ENCODE results near the gene NRARP.
"Not testable (repeated sequence)": the region's sequence is repeated elsewhere in the genome, so short reads cannot be mapped to it uniquely, and the experiment has no call there.

Gene NRARP

GRCh38 chr9:137302118-137302448 is at the start of gene NRARP:
Gene NRARP, minus strand, starts transcription at chr9:137302271. Its CDS starts 343 bp downstream, at chr9:137301928.
- peak; percentile 94 for DNase-seq

GRCh38 chr9:137350696-137351584 is 48.9 kb upstream of the NRARP start:
- no peak for DNase-seq

- no peak for DNase-seq
Observed at GRCh38 chr9:137349471-137350033, 47.5 kb upstream of the NRARP start.

GRCh38 chr9:137348769-137349470 is 46.8 kb upstream of the NRARP start:
- no peak for DNase-seq

- no peak for DNase-seq
Observed at GRCh38 chr9:137347928-137348327, 45.9 kb upstream of the NRARP start.

- no peak for DNase-seq
Observed at GRCh38 chr9:137342482-137342881, 40.4 kb upstream of the NRARP start.

GRCh38 chr9:137341227-137341626 is 39.2 kb upstream of the NRARP start:
- DNase-seq = no peak

GRCh38 chr9:137339908-137340462 is 37.9 kb upstream of the NRARP start:
- DNase-seq = not testable (repeated sequence)

GRCh38 chr9:137339045-137339907 is 37.2 kb upstream of the NRARP start:
- DNase-seq = no peak

GRCh38 chr9:137336735-137337134 is 34.7 kb upstream of the NRARP start:
- no peak for DNase-seq

- DNase-seq = peak; percentile 33
Observed at GRCh38 chr9:137333016-137333671, 31.1 kb upstream of the NRARP start.

GRCh38 chr9:137331929-137332328 is 29.9 kb upstream of the NRARP start:
- DNase-seq = no peak

GRCh38 chr9:137330689-137331088 is 28.6 kb upstream of the NRARP start:
- no peak for DNase-seq

- not testable (repeated sequence) for DNase-seq
Observed at GRCh38 chr9:137329590-137329989, 27.5 kb upstream of the NRARP start.

GRCh38 chr9:137327641-137328550 is 25.8 kb upstream of the NRARP start:
- DNase-seq = not testable (repeated sequence)

GRCh38 chr9:137326445-137327065 is 24.5 kb upstream of the NRARP start:
- peak; percentile 71 for DNase-seq

- no peak for DNase-seq
Observed at GRCh38 chr9:137325799-137326198, 23.7 kb upstream of the NRARP start.

GRCh38 chr9:137325124-137325523 is 23.1 kb upstream of the NRARP start:
- DNase-seq = no peak

GRCh38 chr9:137323531-137324331 is 21.7 kb upstream of the NRARP start:
- DNase-seq = no peak
